B cell (primary cell): ENCODE data around the gene HAS3. TPM values are rescaled to one million over a fixed set of nuclear protein-coding genes. Genes with fewer than 3 reads are reported as not detected.

Experiments
- ATAC-seq: fragments of 200-7000 bp; cut with Tn5 transposase; one replicate; pipeline ENCODE4 v1.10.0; 2021; ENCODE audit warnings: low read depth, mild to moderate bottlenecking, moderate number of reproducible peaks, moderate library complexity
- CTCF ChIA-PET: fragments of 350-600 bp; sonication (Branson Sonifier 250); formaldehyde crosslinking; loops from one replicate; lab custom pipeline; 2021; ENCODE audit warnings: antibody characterized with exemption, inconsistent platforms; lab: Charles Lee
- POLR2A ChIA-PET: fragments of 350-600 bp; sonication (Branson Sonifier 250); formaldehyde crosslinking; loops from one replicate; lab custom pipeline; 2021; ENCODE audit warnings: antibody characterized with exemption; lab: Charles Lee
- DNase-seq: peaks from one replicate; pipeline ENCODE4 v3.0.0; 2013
- H2AFZ ChIP-seq: 2 replicates; pipeline ENCODE4 v1.6.1; 2012; ENCODE audit warnings: mild to moderate bottlenecking, low read depth, low read length; ENCODE audit not compliant: insufficient read depth, poor library complexity, severe bottlenecking
- H3K27ac ChIP-seq, 2 donors: 1 replicate in 1 of 2; 2 replicates in 1 of 2; pipeline ENCODE4 v1.5.1; 2012 to 2013; ENCODE audit warnings: low read length in 2 of 2, mild to moderate bottlenecking in 2 of 2, moderate library complexity in 1 of 2
- H3K27me3 ChIP-seq, 4 experiments: fragments of 200-600 bp in 1 of 4; sonication (generic) in 1 of 4; replicated peaks in 1 of 4; 1 replicate in 2 of 4; 2 replicates in 2 of 4; pipeline versions ENCODE4 v1.6.1 to v1.7.0; 2013 to 2016; ENCODE audit warnings: low read length in 3 of 4, mild to moderate bottlenecking in 2 of 4, mixed read lengths in 1 of 4, moderate library complexity in 1 of 4; ENCODE audit not compliant: insufficient read depth in 4 of 4, control insufficient read depth in 3 of 4; ENCODE audit errors: control extremely low read depth in 1 of 4
- H3K36me3 ChIP-seq, 2 experiments: replicated peaks in 1 of 2; 1 replicate in 1 of 2; 2 replicates in 1 of 2; pipeline versions ENCODE4 v1.6.1 to v1.7.1; 2013; ENCODE audit warnings: low read length in 1 of 2; ENCODE audit not compliant: insufficient read depth in 2 of 2, control insufficient read depth in 1 of 2; ENCODE audit errors: control extremely low read depth in 1 of 2, extremely low read depth in 1 of 2
- H3K4me1 ChIP-seq, 2 donors: fragments of 200-600 bp in 1 of 2; sonication (generic) in 1 of 2; 1 replicate in 1 of 2; 2 replicates in 1 of 2; pipeline versions ENCODE4 v1.5.1 to v1.6.1; 2013 to 2017; ENCODE audit warnings: low read length in 2 of 2; ENCODE audit not compliant: control insufficient read depth in 2 of 2, insufficient read depth in 2 of 2
- H3K4me2 ChIP-seq: replicated peaks from 2 replicates; pipeline ENCODE3; 2012; ENCODE audit warnings: mild to moderate bottlenecking, low read depth, low read length; ENCODE audit not compliant: poor library complexity, severe bottlenecking
- H3K4me3 ChIP-seq, 5 experiments: fragments of 200-600 bp in 1 of 5; sonication (generic) in 1 of 5; 1 replicate in 3 of 5; 2 replicates in 2 of 5; pipeline versions ENCODE4 v1.5.1 to v1.7.0; 2011 to 2016; ENCODE audit warnings: low read length in 4 of 5, mild to moderate bottlenecking in 4 of 5, low read depth in 2 of 5, control low read depth in 1 of 5, moderate library complexity in 1 of 5; ENCODE audit not compliant: insufficient read depth in 1 of 5; ENCODE audit errors: control extremely low read depth in 1 of 5, extremely low read depth in 1 of 5
- H3K79me2 ChIP-seq: fragments of 200-600 bp; sonication (generic); one replicate; pipeline ENCODE4 v1.6.0; 2016; ENCODE audit warnings: low read length; ENCODE audit not compliant: control insufficient read depth, insufficient read depth
- H3K9ac ChIP-seq: fragments of 200-600 bp; sonication (generic); 2 replicates; pipeline ENCODE4 v1.6.1; 2017; ENCODE audit warnings: mild to moderate bottlenecking, low read length, moderate library complexity
- H3K9me3 ChIP-seq, 3 donors: one replicate each; pipeline versions ENCODE4 v1.6.1 to v1.7.1; 2013; ENCODE audit warnings: low read length in 2 of 3; ENCODE audit not compliant: control insufficient read depth in 2 of 3, insufficient read depth in 1 of 3; ENCODE audit errors: control extremely low read depth in 1 of 3
- H4K20me1 ChIP-seq: 2 replicates; pipeline ENCODE4 v1.6.0; 2012; ENCODE audit warnings: mild to moderate bottlenecking, low read length; ENCODE audit not compliant: insufficient read depth, control insufficient read depth, poor library complexity, severe bottlenecking
- H3K27ac Mint-ChIP-seq: one replicate; pipeline ENCODE4 v1.8.0; 2021; ENCODE audit warnings: mixed read lengths
- H3K27me3 Mint-ChIP-seq: one replicate; pipeline ENCODE4 v1.8.0; 2021; ENCODE audit warnings: mixed read lengths
- H3K4me1 Mint-ChIP-seq: one replicate; pipeline ENCODE4 v1.8.0; 2021; ENCODE audit warnings: mixed read lengths
- H3K4me3 Mint-ChIP-seq: one replicate; pipeline ENCODE4 v1.8.0; 2021; ENCODE audit warnings: mixed read lengths
- H3K9me3 Mint-ChIP-seq: one replicate; pipeline ENCODE4 v1.8.0; 2022; ENCODE audit warnings: mixed read lengths; ENCODE audit not compliant: insufficient read depth
- CTCF ChIP-seq: fragments of 200-600 bp; IDR thresholded peaks from one replicate; pipeline ENCODE4 v1.8.0; 2022; ENCODE audit warnings: antibody characterized with exemption, mild to moderate bottlenecking
- EZH2 ChIP-seq: IDR thresholded peaks from 2 replicates; pipeline ENCODE4 v1.6.1; 2012; ENCODE audit warnings: borderline replicate concordance, low read depth, mild to moderate bottlenecking, moderate library complexity, low read length; ENCODE audit not compliant: insufficient read depth, poor library complexity, severe bottlenecking
- WGBS: methylation state at CpG from one replicate; pipeline ENCODE4 v1.1.5; 2013; ENCODE audit warnings: missing lambda C conversion rate; ENCODE audit not compliant: insufficient coverage; 5-methylcytosine and 5-hydroxymethylcytosine counted together
- intact Hi-C: fragments of 100-400 bp; cut with micrococcal nuclease; formaldehyde crosslinking; loops from one replicate; pipeline ENCODE4 v1.10.0; 2022
- polyA plus RNA-seq: library from polyadenylated mRNA; depleted of rRNA; stranded (reverse); fragments of >200 nt; gene quantifications from 2 replicates; pipeline ENCODE4 v1.2.3, GENCODE V29; 2012
- total RNA-seq, 2 donors: library from RNA; stranded (reverse); fragments of 120-200 nt in 1 of 2; gene quantifications; 1 replicate in 1 of 2; 2 replicates in 1 of 2; pipeline versions ENCODE4 v1.2.3 to v1.2.4, GENCODE V29; 2013 to 2022

HAS3 gene
- total and polyA plus RNA-seq, 2 donors (not counting 1 experiment from before 2014, with no cell fraction given) = 1.4 to 2.6 TPM

GRCh38 chr16:69150146-69150865 lies 44.9 kb downstream of the HAS3 start:
- H3K9me3 ChIP-seq = no peaks in the 10 kb centered on the region
- ChIA-PET CTCF (interaction anchor here (0.6 to 9.4 kb wide), 34 partner anchors 8 to 622 kb away, joined by 3 to 314 read pairs (median 3); partner anchors contain the start of genes CHTF8, SNTB2, UTP4 and VPS4A), POLR2A (interaction anchor here (0.8 to 0.9 kb wide), 3 partner anchors 11 to 136 kb away, joined by 3 to 4 read pairs (median 4); partner anchors contain the start of gene SNTB2)
- H3K36me3 ChIP-seq = peaks cover 3 to 51% of the 10 kb centered on the region in 2 experiments
- Mint-ChIP-seq H3K9me3 (no peaks in the 10 kb centered on the region), H3K27me3 (no peaks in the 10 kb centered on the region), H3K4me1 (no peaks in the 10 kb centered on the region), H3K27ac (no peak overlapping the region), H3K4me3 (no peak overlapping the region)
- ATAC-seq = peak; percentile 71
- no peak overlapping the region for H3K9ac ChIP-seq
- H4K20me1 ChIP-seq = no peaks in the 10 kb centered on the region
- DNase-seq = peak; percentile 79
- intact Hi-C loops = loop anchor here (1.0 to 5.0 kb wide), 2 partner anchors 37 to 137 kb away; partner anchors contain the start of gene SNTB2
- H3K27me3 ChIP-seq = no peaks in the 10 kb centered on the region
- H3K4me2 ChIP-seq = no peak overlapping the region
- H3K79me2 ChIP-seq = peaks cover 3% of the 10 kb centered on the region
- H3K4me3 ChIP-seq = no peak overlapping the region
- TF ChIP-seq EZH2 = no peak
- peak; percentile 84 for TF ChIP-seq CTCF
- H3K27ac ChIP-seq = no peak overlapping the region
- WGBS = 74% methylated on average over 10 of the region's 16 CpGs
- no peak overlapping the region for H2AFZ ChIP-seq
- H3K4me1 ChIP-seq = no peaks in the 10 kb centered on the region

GRCh38 chr16:69157196-69157595 lies 51.7 kb downstream of the HAS3 start:
- Histone ChIP-seq H3K27me3 (no peaks in the 10 kb centered on the region), H3K36me3 (peaks cover 3 to 73% of the 10 kb centered on the region in 2 experiments), H3K79me2 (no peaks in the 10 kb centered on the region), H3K4me1 (no peaks in the 10 kb centered on the region), H3K9me3 (no peaks in the 10 kb centered on the region), H3K9ac (no peak overlapping the region), H4K20me1 (no peaks in the 10 kb centered on the region), H2AFZ (no peak overlapping the region), H3K4me2 (no peak overlapping the region), H3K4me3 (no peak overlapping the region), H3K27ac (no peak overlapping the region)
- no peak for ATAC-seq
- Mint-ChIP-seq H3K4me1 (no peaks in the 10 kb centered on the region), H3K4me3 (no peak overlapping the region), H3K9me3 (no peaks in the 10 kb centered on the region), H3K27ac (no peak overlapping the region), H3K27me3 (no peaks in the 10 kb centered on the region)
- CTCF ChIA-PET = interaction anchor here (0.7 to 5.3 kb wide), 6 partner anchors 11 to 637 kb away, joined by 3 to 26 read pairs (median 4); no protein-coding TSS in a partner anchor
- no peak for DNase-seq
- TF ChIP-seq CTCF (no peak), EZH2 (no peak)
- POLR2A ChIA-PET = no interaction called here
- intact Hi-C loops = no loop called here
- no CpG with 5 or more reads among the region's 3 CpGs for WGBS
